CD4-positive, alpha-beta T cell (primary cell): ENCODE results near the gene ITSN2. TPM values are rescaled to one million over a fixed set of nuclear protein-coding genes. Genes with fewer than 3 reads are reported as not detected.

ENCODE experiments used
- ATAC-seq: fragments of 200-7000 bp; cut with Tn5 transposase; one replicate; pipeline ENCODE4 v1.10.0; 2022; ENCODE audit warnings: mild to moderate bottlenecking; ENCODE audit not compliant: poor library complexity
- CTCF ChIA-PET: fragments of 350-600 bp; sonication (Branson Sonifier 250); formaldehyde crosslinking; loops from one replicate; lab custom pipeline; 2021; ENCODE audit warnings: antibody characterized with exemption, inconsistent platforms; lab: Charles Lee
- POLR2A ChIA-PET: fragments of 350-600 bp; sonication (Branson Sonifier 250); formaldehyde crosslinking; loops from one replicate; lab custom pipeline; 2021; ENCODE audit warnings: antibody characterized with exemption, inconsistent platforms; lab: Charles Lee
- DNase-seq, 14 experiments: peaks; one replicate each; pipeline ENCODE4 v3.0.0-alpha.2; 2013 to 2020; ENCODE audit warnings: mixed read lengths in 2 of 14
- H3K27ac ChIP-seq, 2 donors: one replicate each; pipeline versions ENCODE4 v1.5.1 to v1.7.0; 2013; ENCODE audit warnings: low read length in 2 of 2, low read depth in 1 of 2, mild to moderate bottlenecking in 1 of 2
- H3K27me3 ChIP-seq, 2 experiments: 1 replicate in 1 of 2; 2 replicates in 1 of 2; pipeline versions ENCODE4 v1.6.1 to v1.7.0; 2013; ENCODE audit warnings: low read length in 2 of 2, control low read depth in 1 of 2, mild to moderate bottlenecking in 1 of 2, moderate library complexity in 1 of 2; ENCODE audit not compliant: insufficient read depth in 2 of 2, control insufficient read depth in 1 of 2
- H3K36me3 ChIP-seq: one replicate; pipeline ENCODE4 v1.6.1; 2013; ENCODE audit warnings: low read length, control low read depth; ENCODE audit not compliant: insufficient read depth
- H3K4me1 ChIP-seq: one replicate; pipeline ENCODE4 v1.6.1; 2013; ENCODE audit warnings: low read length, control low read depth; ENCODE audit not compliant: insufficient read depth
- H3K4me3 ChIP-seq: one replicate; pipeline ENCODE4 v1.5.1; 2013; ENCODE audit warnings: mild to moderate bottlenecking, low read length, moderate library complexity
- H3K9me3 ChIP-seq, 2 experiments: 1 replicate in 1 of 2; 2 replicates in 1 of 2; pipeline versions ENCODE4 v1.6.1 to v1.7.0; 2013; ENCODE audit warnings: low read length in 2 of 2, mild to moderate bottlenecking in 2 of 2, control low read depth in 1 of 2, moderate library complexity in 1 of 2; ENCODE audit not compliant: control insufficient read depth in 1 of 2, insufficient read depth in 1 of 2
- H3K27ac Mint-ChIP-seq: one replicate; pipeline ENCODE4 v1.8.0; 2020; ENCODE audit warnings: mixed read lengths
- H3K27me3 Mint-ChIP-seq: one replicate; pipeline ENCODE4 v1.8.0; 2021; ENCODE audit warnings: mixed read lengths
- H3K36me3 Mint-ChIP-seq: one replicate; pipeline ENCODE4 v1.8.0; 2021; ENCODE audit warnings: low read depth, mixed read lengths
- H3K4me1 Mint-ChIP-seq: one replicate; pipeline ENCODE4 v1.8.0; 2021; ENCODE audit warnings: low read depth, mixed read lengths
- H3K4me3 Mint-ChIP-seq: one replicate; pipeline ENCODE4 v1.8.0; 2020; ENCODE audit warnings: mild to moderate bottlenecking, mixed read lengths
- H3K9me3 Mint-ChIP-seq: one replicate; pipeline ENCODE4 v1.8.0; 2020; ENCODE audit warnings: mixed read lengths
- intact Hi-C, 2 experiments: fragments of 100-400 bp; cut with DNase I in 1 of 2; cut with micrococcal nuclease in 1 of 2; formaldehyde crosslinking; loops; one replicate each; pipeline versions ENCODE4 v1.15.1 to v1.9.0; 2023 to 2025; cut with DNase I, micrococcal nuclease
- total RNA-seq, 174 experiments: library from RNA in 2 of 174; stranded (reverse) in 2 of 174; gene quantifications; one replicate each; pipeline ENCODE4 v1.2.3 and lab custom pipeline; 2021 to 2026
- TF ChIP-seq, protein P1 (sequence below): fragments of 200-600 bp; IDR thresholded peaks from one replicate; pipeline ENCODE4 v1.8.0; 2022; ENCODE audit warnings: antibody characterized with exemption, mild to moderate bottlenecking

Gene ITSN2
- total RNA-seq, 2 experiments from 2014 or later, result 75.4 to 77.1 TPM

DNA sequence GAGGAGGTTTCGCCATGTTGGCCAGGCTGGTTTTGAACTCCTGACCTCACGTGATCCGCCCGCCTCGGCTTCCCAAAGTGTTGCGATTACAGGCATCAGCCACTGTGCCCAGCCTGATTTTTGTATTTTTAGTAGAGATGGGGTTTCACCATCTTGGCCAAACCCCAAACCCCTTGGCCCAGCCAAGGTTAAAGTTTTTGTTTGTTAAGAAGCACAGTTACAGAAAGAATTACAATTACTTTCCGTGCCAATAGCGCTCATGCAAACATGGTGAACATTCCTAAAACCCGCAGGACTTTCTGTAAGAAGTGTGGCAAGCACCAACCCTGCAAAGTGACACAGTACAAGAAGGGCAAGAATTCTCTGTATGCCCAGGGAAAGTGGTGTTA lies 26.1 kb downstream of the ITSN2 start:
- intact Hi-C loops, result no loop called here
- no peaks in the 10 kb centered on the region for H3K27me3 Mint-ChIP-seq
- Histone ChIP-seq H3K9me3 (no peaks in the 10 kb centered on the region), H3K27ac (no peak overlapping the region), H3K4me1 (peaks cover 16% of the 10 kb centered on the region), H3K4me3 (no peak overlapping the region), H3K36me3 (no peaks in the 10 kb centered on the region), H3K27me3 (no peaks in the 10 kb centered on the region)
- POLR2A ChIA-PET, result no interaction called here
- TF ChIP-seq, protein P1, sequence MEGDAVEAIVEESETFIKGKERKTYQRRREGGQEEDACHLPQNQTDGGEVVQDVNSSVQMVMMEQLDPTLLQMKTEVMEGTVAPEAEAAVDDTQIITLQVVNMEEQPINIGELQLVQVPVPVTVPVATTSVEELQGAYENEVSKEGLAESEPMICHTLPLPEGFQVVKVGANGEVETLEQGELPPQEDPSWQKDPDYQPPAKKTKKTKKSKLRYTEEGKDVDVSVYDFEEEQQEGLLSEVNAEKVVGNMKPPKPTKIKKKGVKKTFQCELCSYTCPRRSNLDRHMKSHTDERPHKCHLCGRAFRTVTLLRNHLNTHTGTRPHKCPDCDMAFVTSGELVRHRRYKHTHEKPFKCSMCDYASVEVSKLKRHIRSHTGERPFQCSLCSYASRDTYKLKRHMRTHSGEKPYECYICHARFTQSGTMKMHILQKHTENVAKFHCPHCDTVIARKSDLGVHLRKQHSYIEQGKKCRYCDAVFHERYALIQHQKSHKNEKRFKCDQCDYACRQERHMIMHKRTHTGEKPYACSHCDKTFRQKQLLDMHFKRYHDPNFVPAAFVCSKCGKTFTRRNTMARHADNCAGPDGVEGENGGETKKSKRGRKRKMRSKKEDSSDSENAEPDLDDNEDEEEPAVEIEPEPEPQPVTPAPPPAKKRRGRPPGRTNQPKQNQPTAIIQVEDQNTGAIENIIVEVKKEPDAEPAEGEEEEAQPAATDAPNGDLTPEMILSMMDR, result no peak
- H3K27ac Mint-ChIP-seq, result no peak overlapping the region
- no peak for ATAC-seq
- no peak for DNase-seq
- peaks cover 66% of the 10 kb centered on the region for H3K4me1 Mint-ChIP-seq
- no peaks in the 10 kb centered on the region for H3K9me3 Mint-ChIP-seq
- H3K4me3 Mint-ChIP-seq, result no peak overlapping the region
- peaks cover 6% of the 10 kb centered on the region for H3K36me3 Mint-ChIP-seq
- CTCF ChIA-PET, result no interaction called here

DNA sequence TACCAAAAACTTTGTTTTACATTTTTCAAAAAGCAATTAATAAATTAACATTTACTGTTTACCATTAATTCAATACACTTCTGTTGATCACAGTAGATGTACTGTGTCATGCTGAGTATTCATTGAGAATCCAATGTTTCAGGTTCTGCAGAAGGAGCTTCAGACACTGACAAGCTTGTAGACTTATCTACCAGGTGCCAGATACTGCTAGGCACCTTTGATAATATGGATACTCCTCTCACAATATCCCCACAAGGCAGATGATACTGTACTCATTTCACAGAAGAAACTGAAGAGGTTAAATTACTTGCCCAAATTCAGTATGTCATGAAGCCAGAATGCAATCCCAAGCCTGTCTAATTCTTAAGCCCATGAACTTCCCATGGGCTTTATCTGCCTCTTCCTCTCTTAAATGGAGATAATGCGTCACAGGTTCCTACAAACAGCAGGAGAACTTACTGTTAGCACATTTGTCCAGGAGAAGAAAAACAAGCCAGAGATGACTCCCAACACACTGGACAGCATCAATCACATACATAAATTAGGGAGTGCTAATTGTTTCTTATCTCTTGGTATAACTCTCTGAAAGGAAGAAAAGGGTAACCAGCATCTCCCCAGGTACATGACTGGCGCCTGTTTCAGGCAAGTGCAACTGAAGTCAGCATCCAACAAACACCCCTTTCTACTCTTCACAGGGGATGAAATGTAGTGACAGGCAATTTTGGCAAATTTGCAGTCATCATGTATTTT lies 27.4 kb downstream of the ITSN2 start:
- intact Hi-C loops, result no loop called here
- ChIA-PET POLR2A (interaction anchor here (0.6 kb wide), 1 partner anchor 172 kb away, joined by 4 read pairs; no protein-coding TSS in a partner anchor), CTCF (no interaction called here)
- ATAC-seq (no peak), DNase-seq (no peak)
- H3K27ac ChIP-seq, result no peak overlapping the region
- Mint-ChIP-seq H3K36me3 (peaks cover 6% of the 10 kb centered on the region), H3K9me3 (no peaks in the 10 kb centered on the region), H3K4me3 (no peak overlapping the region), H3K27ac (peak overlapping the region; percentile 54), H3K27me3 (no peaks in the 10 kb centered on the region), H3K4me1 (peaks cover 59% of the 10 kb centered on the region)
- no peak overlapping the region for H3K4me3 ChIP-seq
- no peaks in the 10 kb centered on the region for H3K36me3 ChIP-seq
- no peaks in the 10 kb centered on the region for H3K9me3 ChIP-seq
- TF ChIP-seq, protein P1, result no peak
- H3K27me3 ChIP-seq, result no peaks in the 10 kb centered on the region
- peaks cover 12% of the 10 kb centered on the region for H3K4me1 ChIP-seq

DNA sequence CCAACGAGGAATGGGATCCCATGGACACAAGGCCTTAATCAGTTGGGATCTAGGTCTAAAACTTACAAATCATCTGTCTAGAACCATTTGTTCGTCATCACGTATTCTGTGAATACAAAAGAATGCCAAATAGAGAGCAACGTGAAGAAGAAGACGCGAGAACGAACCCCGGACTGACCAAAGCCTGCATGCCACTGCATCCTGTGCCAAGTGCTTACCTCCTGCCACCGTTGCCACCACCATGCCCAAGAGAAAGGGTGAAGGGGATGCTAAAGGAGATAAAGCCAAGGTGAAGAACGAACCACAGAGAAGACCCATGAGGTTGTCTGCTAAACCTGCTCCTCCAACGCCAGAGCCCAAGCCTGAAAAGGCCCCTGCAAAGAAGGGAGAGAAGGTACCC lies 30.2 kb downstream of the ITSN2 start:
- peak overlapping the region; percentile 48 for H3K27ac Mint-ChIP-seq
- no peaks in the 10 kb centered on the region for H3K9me3 ChIP-seq
- H3K27me3 Mint-ChIP-seq, result no peaks in the 10 kb centered on the region
- ChIA-PET CTCF (interaction anchor here (1.4 kb wide), 1 partner anchor 19 kb away, joined by 5 read pairs; no protein-coding TSS in a partner anchor), POLR2A (interaction anchor here (1.4 kb wide), 1 partner anchor 9 kb away, joined by 3 read pairs; no protein-coding TSS in a partner anchor)
- DNase-seq, result no peak
- H3K36me3 ChIP-seq, result no peaks in the 10 kb centered on the region
- H3K4me3 ChIP-seq, result no peak overlapping the region
- H3K4me3 Mint-ChIP-seq, result peak overlapping the region; percentile 42
- TF ChIP-seq, protein P1, result no peak
- intact Hi-C loops, result no loop called here
- peaks cover 12% of the 10 kb centered on the region for H3K4me1 ChIP-seq
- peaks cover 53% of the 10 kb centered on the region for H3K4me1 Mint-ChIP-seq
- H3K9me3 Mint-ChIP-seq, result no peaks in the 10 kb centered on the region
- peaks cover 12% of the 10 kb centered on the region for H3K36me3 Mint-ChIP-seq
- no peaks in the 10 kb centered on the region for H3K27me3 ChIP-seq
- no peak for ATAC-seq
- H3K27ac ChIP-seq, result no peak overlapping the region
